Calu3 (cell line): ENCODE data around the gene SLC25A20. TPM values are rescaled to one million over a fixed set of nuclear protein-coding genes. Genes with fewer than 3 reads are reported as not detected.

ENCODE experiments used
- BruUV-seq: library from RNA; stranded (reverse); fragments of 400-500 nt; replicated peaks from 2 replicates; lab custom pipeline; 2021; lab: Mats Ljungman, UMichigan
- CTCF ChIA-PET: fragments of 300-600 bp; sonication (Branson Sonifier 250); formaldehyde crosslinking; loops from one replicate; lab custom pipeline; 2022; ENCODE audit warnings: antibody characterized with exemption; lab: Charles Lee
- DNase-seq: peaks from one replicate; pipeline ENCODE4 v3.0.0; 2022
- H3K27ac Mint-ChIP-seq: one replicate; pipeline ENCODE4 v1.8.0; 2022; ENCODE audit warnings: mixed read lengths; ENCODE audit not compliant: unreplicated experiment
- H3K27me3 Mint-ChIP-seq: one replicate; pipeline ENCODE4 v1.8.0; 2022; ENCODE audit warnings: mixed read lengths; ENCODE audit not compliant: unreplicated experiment
- H3K36me3 Mint-ChIP-seq: one replicate; pipeline ENCODE4 v1.8.0; 2022; ENCODE audit warnings: mild to moderate bottlenecking, moderate library complexity, mixed read lengths; ENCODE audit not compliant: insufficient read depth, unreplicated experiment
- H3K4me1 Mint-ChIP-seq: one replicate; pipeline ENCODE4 v1.8.0; 2022; ENCODE audit warnings: mild to moderate bottlenecking, low read depth, mixed read lengths; ENCODE audit not compliant: unreplicated experiment
- H3K4me3 Mint-ChIP-seq: one replicate; pipeline ENCODE4 v1.8.0; 2022; ENCODE audit warnings: mild to moderate bottlenecking, low read depth, moderate library complexity, mixed read lengths; ENCODE audit not compliant: unreplicated experiment
- H3K9me3 Mint-ChIP-seq: one replicate; pipeline ENCODE4 v1.8.0; 2022; ENCODE audit warnings: low read depth, mixed read lengths; ENCODE audit not compliant: unreplicated experiment
- intact Hi-C: fragments of 100-400 bp; cut with micrococcal nuclease; formaldehyde crosslinking; loops from one replicate; pipeline ENCODE4 v1.10.0; 2022; ENCODE audit not compliant: unreplicated experiment
- total RNA-seq: library from RNA; stranded (reverse); gene quantifications from 2 replicates; pipeline ENCODE4 v1.2.3, GENCODE V29; 2022
- TF ChIP-seq, protein P1 (sequence below): fragments of 200-600 bp; IDR thresholded peaks from one replicate; pipeline ENCODE4 v1.8.0; 2022; ENCODE audit warnings: antibody characterized with exemption; ENCODE audit not compliant: unreplicated experiment

SLC25A20 gene
- total RNA-seq, 1 experiment from 2014 or later: 11.4 TPM

DNA sequence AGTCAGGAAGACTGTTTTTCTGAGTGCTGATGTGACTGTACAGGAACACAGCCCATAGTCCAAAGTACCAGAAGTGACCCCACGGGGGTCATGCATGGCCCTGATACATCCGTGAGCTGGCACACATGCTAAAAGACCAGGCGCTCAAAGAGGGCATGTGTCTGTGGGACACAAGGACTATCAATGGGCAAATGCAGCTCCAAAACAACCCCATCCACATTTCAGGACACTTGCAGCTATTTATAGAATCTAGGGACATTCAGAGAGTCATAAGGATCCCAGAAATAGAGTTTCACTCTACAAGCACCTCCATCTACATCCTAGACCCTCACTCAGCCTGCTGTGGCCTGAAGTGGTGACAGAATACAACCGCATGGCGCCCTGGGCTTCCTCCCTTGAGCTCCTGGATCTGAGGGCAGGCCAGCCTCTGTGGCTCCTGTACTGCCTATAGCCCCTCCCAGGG is 17.0 kb downstream of the SLC25A20 start:
- BruUV-seq: no TSS peak
- Mint-ChIP-seq H3K36me3 (no peaks in the 10 kb centered on the region), H3K9me3 (no peaks in the 10 kb centered on the region), H3K4me1 (no peaks in the 10 kb centered on the region), H3K27ac (no peak overlapping the region), H3K4me3 (no peak overlapping the region), H3K27me3 (no peaks in the 10 kb centered on the region)
- no peak for DNase-seq
- CTCF ChIA-PET: no interaction called here
- TF ChIP-seq, protein P1, sequence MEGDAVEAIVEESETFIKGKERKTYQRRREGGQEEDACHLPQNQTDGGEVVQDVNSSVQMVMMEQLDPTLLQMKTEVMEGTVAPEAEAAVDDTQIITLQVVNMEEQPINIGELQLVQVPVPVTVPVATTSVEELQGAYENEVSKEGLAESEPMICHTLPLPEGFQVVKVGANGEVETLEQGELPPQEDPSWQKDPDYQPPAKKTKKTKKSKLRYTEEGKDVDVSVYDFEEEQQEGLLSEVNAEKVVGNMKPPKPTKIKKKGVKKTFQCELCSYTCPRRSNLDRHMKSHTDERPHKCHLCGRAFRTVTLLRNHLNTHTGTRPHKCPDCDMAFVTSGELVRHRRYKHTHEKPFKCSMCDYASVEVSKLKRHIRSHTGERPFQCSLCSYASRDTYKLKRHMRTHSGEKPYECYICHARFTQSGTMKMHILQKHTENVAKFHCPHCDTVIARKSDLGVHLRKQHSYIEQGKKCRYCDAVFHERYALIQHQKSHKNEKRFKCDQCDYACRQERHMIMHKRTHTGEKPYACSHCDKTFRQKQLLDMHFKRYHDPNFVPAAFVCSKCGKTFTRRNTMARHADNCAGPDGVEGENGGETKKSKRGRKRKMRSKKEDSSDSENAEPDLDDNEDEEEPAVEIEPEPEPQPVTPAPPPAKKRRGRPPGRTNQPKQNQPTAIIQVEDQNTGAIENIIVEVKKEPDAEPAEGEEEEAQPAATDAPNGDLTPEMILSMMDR: no peak
- intact Hi-C loops: no loop called here

DNA sequence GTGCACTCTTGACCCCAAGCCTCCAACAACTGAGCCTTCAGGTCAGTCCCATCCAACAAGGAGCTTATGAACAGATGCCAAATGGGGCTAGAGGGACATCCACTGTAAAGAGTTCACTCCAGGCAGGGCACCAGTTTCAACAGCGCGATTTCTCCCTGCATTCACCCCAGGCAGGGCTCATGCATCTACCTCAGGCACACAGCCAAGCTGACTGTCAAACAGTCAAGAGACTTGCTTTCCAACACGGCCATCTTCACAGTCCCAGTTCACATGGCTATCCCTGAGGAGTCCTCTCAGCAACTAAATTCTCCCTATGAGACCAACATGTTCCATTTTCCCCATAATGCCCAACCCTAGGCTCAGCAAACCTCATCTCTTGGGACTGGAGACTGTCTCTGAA is 17.7 kb downstream of the SLC25A20 start:
- DNase-seq: no peak
- H3K36me3 Mint-ChIP-seq: no peaks in the 10 kb centered on the region
- intact Hi-C loops: no loop called here
- H3K4me3 Mint-ChIP-seq: no peak overlapping the region
- H3K4me1 Mint-ChIP-seq: no peaks in the 10 kb centered on the region
- no TSS peak for BruUV-seq
- CTCF ChIA-PET: no interaction called here
- H3K27me3 Mint-ChIP-seq: no peaks in the 10 kb centered on the region
- TF ChIP-seq, protein P1: no peak
- no peaks in the 10 kb centered on the region for H3K9me3 Mint-ChIP-seq
- no peak overlapping the region for H3K27ac Mint-ChIP-seq

DNA sequence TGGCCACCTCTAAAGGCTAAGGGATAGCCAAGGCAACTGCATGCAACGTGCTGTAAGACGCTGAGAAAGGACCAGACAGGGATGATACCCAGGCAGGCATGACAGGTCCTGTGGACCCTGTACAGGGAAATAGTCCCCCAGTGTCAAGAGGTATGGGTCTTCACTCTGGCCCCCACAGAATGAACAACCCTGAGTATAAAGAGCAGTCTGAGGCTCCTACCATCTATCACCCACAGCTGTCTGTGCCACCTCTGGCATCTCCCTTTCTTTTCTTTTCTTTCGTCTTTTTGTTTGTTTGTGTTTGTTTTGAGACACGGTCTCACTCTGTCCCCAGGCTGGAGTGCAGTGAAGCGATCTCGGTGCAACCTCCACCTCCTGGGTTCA is 18.7 kb downstream of the SLC25A20 start:
- CTCF ChIA-PET: interaction anchor here (0.6 kb wide), 1 partner anchor 398 kb away, joined by 4 read pairs; no protein-coding TSS in a partner anchor
- TF ChIP-seq, protein P1: no peak
- Mint-ChIP-seq H3K4me1 (no peaks in the 10 kb centered on the region), H3K9me3 (no peaks in the 10 kb centered on the region), H3K4me3 (no peak overlapping the region), H3K36me3 (no peaks in the 10 kb centered on the region), H3K27me3 (no peaks in the 10 kb centered on the region), H3K27ac (no peak overlapping the region)
- no peak for DNase-seq
- no TSS peak for BruUV-seq
- intact Hi-C loops: no loop called here

DNA sequence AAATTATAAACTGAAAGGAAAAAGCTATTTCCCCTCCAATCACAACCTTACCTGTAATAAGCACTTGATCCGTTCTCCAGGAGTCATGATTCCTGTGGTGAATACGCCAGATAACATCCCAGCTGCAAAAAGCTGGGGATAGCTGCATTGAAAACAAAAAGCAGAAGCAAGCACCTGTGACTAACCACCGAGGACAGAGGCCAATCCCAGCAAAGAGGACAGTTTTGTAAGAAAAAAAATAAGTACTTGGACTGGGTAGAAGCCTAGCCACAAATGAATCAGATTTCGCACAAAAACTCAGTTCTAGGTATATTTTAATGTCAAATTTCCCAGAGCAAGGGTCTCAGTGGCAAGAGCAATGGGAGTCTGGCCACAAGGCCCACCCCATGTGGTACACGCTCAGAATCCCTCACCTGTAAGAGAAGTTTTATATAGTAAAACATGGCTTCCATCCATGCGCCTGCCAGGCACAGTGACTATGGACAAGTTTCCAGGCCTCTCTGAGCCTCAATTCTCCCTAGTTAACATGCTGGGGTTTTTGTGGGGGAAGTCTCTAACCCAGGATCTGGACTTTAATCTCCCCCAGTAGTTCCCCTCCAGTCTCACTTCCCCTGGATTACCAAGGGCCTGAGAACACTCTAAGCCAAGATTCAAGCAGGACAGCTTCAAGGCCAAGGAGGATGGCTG is 19.2 kb downstream of the SLC25A20 start:
- Mint-ChIP-seq H3K4me1 (no peaks in the 10 kb centered on the region), H3K36me3 (no peaks in the 10 kb centered on the region), H3K4me3 (no peak overlapping the region), H3K9me3 (no peaks in the 10 kb centered on the region), H3K27ac (no peak overlapping the region), H3K27me3 (no peaks in the 10 kb centered on the region)
- no peak for DNase-seq
- no TSS peak for BruUV-seq
- intact Hi-C loops: no loop called here
- TF ChIP-seq, protein P1: no peak
- CTCF ChIA-PET: interaction anchor here (0.6 kb wide), 1 partner anchor 312 kb away, joined by 8 read pairs; no protein-coding TSS in a partner anchor
